ENCODE data around the gene UGT2A2. TPM values are rescaled to one million over a fixed set of nuclear protein-coding genes. Genes with fewer than 3 reads are reported as not detected.

Gene UGT2A2
- total RNA-seq, 1 donor from 2014 or later: not detected

GRCh38 chr4:69656653-69657158 lies 17.3 kb upstream of the UGT2A2 start:
- H3K27me3 Mint-ChIP-seq (ENCODE audit: unreplicated experiment): peaks cover 1% of the 10 kb centered on the region
- no peak overlapping the region for H3K27ac Mint-ChIP-seq (ENCODE audit: unreplicated experiment)
- no peaks in the 10 kb centered on the region for H3K4me1 Mint-ChIP-seq (ENCODE audit: unreplicated experiment)
- no peaks in the 10 kb centered on the region for H3K9me3 Mint-ChIP-seq (ENCODE audit: unreplicated experiment)
- no peaks in the 10 kb centered on the region for H3K36me3 Mint-ChIP-seq (ENCODE audit: low read depth, unreplicated experiment)
- no peak overlapping the region for H3K4me3 Mint-ChIP-seq (ENCODE audit: unreplicated experiment)
- no peak for DNase-seq (ENCODE audit: low spot score)
- TF ChIP-seq, protein P1, sequence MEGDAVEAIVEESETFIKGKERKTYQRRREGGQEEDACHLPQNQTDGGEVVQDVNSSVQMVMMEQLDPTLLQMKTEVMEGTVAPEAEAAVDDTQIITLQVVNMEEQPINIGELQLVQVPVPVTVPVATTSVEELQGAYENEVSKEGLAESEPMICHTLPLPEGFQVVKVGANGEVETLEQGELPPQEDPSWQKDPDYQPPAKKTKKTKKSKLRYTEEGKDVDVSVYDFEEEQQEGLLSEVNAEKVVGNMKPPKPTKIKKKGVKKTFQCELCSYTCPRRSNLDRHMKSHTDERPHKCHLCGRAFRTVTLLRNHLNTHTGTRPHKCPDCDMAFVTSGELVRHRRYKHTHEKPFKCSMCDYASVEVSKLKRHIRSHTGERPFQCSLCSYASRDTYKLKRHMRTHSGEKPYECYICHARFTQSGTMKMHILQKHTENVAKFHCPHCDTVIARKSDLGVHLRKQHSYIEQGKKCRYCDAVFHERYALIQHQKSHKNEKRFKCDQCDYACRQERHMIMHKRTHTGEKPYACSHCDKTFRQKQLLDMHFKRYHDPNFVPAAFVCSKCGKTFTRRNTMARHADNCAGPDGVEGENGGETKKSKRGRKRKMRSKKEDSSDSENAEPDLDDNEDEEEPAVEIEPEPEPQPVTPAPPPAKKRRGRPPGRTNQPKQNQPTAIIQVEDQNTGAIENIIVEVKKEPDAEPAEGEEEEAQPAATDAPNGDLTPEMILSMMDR (IDR thresholded peaks at IDR 0.05; ENCODE audit: unreplicated experiment): no peak

- DNase-seq (ENCODE audit: low spot score): no peak
- Mint-ChIP-seq H3K4me1 (ENCODE audit: unreplicated experiment) (no peaks in the 10 kb centered on the region), H3K9me3 (ENCODE audit: unreplicated experiment) (no peaks in the 10 kb centered on the region), H3K27me3 (ENCODE audit: unreplicated experiment) (peaks cover 1% of the 10 kb centered on the region), H3K27ac (ENCODE audit: unreplicated experiment) (no peak within 1 kb of the TSS), H3K4me3 (ENCODE audit: unreplicated experiment) (no peak within 1 kb of the TSS), H3K36me3 (ENCODE audit: low read depth, unreplicated experiment) (no peaks in the 10 kb centered on the region)
- TF ChIP-seq, protein P1 (IDR thresholded peaks at IDR 0.05; ENCODE audit: unreplicated experiment): no peak
Observed at GRCh38 chr4:69653147-69653546, 13.7 kb upstream of the UGT2A2 start, which contains the start of gene UGT2A1. Gene UGT2A1 (minus strand): TSS chr4:69653247. CDS start chr4:69647644, 5,603 bp downstream.

DNA sequence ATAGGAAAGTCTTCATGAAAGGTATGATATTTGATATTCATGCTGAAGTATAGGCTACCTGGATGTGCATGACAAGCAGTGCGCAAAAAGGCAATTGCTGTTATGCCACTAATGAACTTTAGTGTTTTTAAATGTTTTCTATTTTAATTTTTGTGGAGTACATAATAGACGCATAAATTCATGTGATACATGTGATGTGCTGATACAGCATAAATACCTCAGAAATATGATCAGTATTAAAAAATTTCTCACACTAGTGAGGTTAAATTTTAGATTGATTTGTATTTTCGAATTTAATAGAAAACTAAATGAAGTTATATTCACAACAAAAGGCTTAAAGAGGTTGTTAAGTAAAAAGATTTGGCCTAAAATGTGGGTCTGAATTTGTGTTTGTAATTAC lies 11.4 kb upstream of the UGT2A2 start:
- H3K36me3 Mint-ChIP-seq (ENCODE audit: low read depth, unreplicated experiment): no peaks in the 10 kb centered on the region
- no peak overlapping the region for H3K27ac Mint-ChIP-seq (ENCODE audit: unreplicated experiment)
- no peak for DNase-seq (ENCODE audit: low spot score)
- H3K4me1 Mint-ChIP-seq (ENCODE audit: unreplicated experiment): no peaks in the 10 kb centered on the region
- H3K9me3 Mint-ChIP-seq (ENCODE audit: unreplicated experiment): no peaks in the 10 kb centered on the region
- no peaks in the 10 kb centered on the region for H3K27me3 Mint-ChIP-seq (ENCODE audit: unreplicated experiment)
- TF ChIP-seq, protein P1 (IDR thresholded peaks at IDR 0.05; ENCODE audit: unreplicated experiment): no peak
- no peak overlapping the region for H3K4me3 Mint-ChIP-seq (ENCODE audit: unreplicated experiment)

DNA sequence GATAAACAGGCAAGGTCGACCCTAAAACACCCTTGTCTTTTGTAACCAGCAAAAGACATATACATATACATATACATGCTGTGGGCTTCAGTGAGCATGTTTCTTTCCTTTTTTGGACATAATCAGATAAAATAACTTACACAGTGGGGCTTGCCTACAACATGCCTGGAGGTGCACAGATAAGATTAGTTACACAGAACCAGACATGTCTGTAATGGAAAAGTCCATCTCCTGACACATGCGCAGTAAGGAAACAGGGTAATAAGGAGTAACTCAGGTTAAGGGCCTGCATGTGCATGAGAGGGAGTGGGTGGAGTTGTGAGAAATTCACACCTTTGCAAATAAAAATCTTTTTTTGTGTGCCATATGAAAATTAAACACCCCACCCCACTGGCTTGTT lies 10.2 kb upstream of the UGT2A2 start:
- H3K4me1 Mint-ChIP-seq (ENCODE audit: unreplicated experiment): no peaks in the 10 kb centered on the region
- no peaks in the 10 kb centered on the region for H3K36me3 Mint-ChIP-seq (ENCODE audit: low read depth, unreplicated experiment)
- TF ChIP-seq, protein P1 (IDR thresholded peaks at IDR 0.05; ENCODE audit: unreplicated experiment): no peak
- H3K9me3 Mint-ChIP-seq (ENCODE audit: unreplicated experiment): no peaks in the 10 kb centered on the region
- no peak overlapping the region for H3K27ac Mint-ChIP-seq (ENCODE audit: unreplicated experiment)
- H3K4me3 Mint-ChIP-seq (ENCODE audit: unreplicated experiment): no peak overlapping the region
- DNase-seq (ENCODE audit: low spot score): no peak
- H3K27me3 Mint-ChIP-seq (ENCODE audit: unreplicated experiment): no peaks in the 10 kb centered on the region

DNA sequence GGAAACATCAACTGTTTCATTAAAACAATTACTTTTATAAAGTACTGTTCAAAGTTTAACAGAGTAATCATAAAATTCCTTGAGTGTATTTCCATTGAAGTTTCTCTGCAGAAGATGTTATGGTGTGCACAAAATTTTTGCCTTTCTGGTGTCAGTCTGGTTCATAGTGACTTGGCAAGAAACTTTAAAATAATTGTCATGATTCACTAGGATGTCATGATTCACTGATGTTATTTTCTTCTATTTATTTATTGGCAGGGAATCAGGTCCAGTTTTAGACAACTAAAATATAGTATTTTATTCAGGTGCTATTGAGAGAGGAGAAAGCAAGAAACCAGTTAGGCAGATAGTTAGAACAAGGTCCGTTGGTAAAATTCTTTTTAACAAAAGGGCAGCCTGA lies 9.8 kb upstream of the UGT2A2 start:
- DNase-seq (ENCODE audit: low spot score): no peak
- no peaks in the 10 kb centered on the region for H3K4me1 Mint-ChIP-seq (ENCODE audit: unreplicated experiment)
- no peaks in the 10 kb centered on the region for H3K36me3 Mint-ChIP-seq (ENCODE audit: low read depth, unreplicated experiment)
- H3K4me3 Mint-ChIP-seq (ENCODE audit: unreplicated experiment): no peak overlapping the region
- TF ChIP-seq, protein P1 (IDR thresholded peaks at IDR 0.05; ENCODE audit: unreplicated experiment): no peak
- no peak overlapping the region for H3K27ac Mint-ChIP-seq (ENCODE audit: unreplicated experiment)
- H3K27me3 Mint-ChIP-seq (ENCODE audit: unreplicated experiment): no peaks in the 10 kb centered on the region
- H3K9me3 Mint-ChIP-seq (ENCODE audit: unreplicated experiment): no peaks in the 10 kb centered on the region
